Astrocyte of the cerebellum (primary cell): ENCODE data around the gene SPG7.
"Not testable (repeated sequence)": the region's sequence is repeated elsewhere in the genome, so short reads cannot be mapped to it uniquely, and the experiment has no call there.

Experiments used
- DNase-seq: peaks from one replicate; pipeline ENCODE4 v3.0.0-alpha.2; 2011; ENCODE audit warnings: low read depth
- H3K4me3 ChIP-seq: 2 replicates; pipeline ENCODE4 v1.5.1; 2011; ENCODE audit warnings: mild to moderate bottlenecking, low read depth, low read length, moderate library complexity
- in situ Hi-C: cut with HindIII; loops from 2 replicates; pipeline ENCODE4 v1.10.0; 2017; ENCODE audit warnings: low sequenced_read_pairs
- TF ChIP-seq, protein P1 (sequence below): IDR thresholded peaks from 2 replicates; pipeline ENCODE4 v1.5.1; 2012; ENCODE audit warnings: low read length, low read depth, moderate library complexity, mild to moderate bottlenecking; ENCODE audit errors: missing control alignments

SPG7 gene

DNA sequence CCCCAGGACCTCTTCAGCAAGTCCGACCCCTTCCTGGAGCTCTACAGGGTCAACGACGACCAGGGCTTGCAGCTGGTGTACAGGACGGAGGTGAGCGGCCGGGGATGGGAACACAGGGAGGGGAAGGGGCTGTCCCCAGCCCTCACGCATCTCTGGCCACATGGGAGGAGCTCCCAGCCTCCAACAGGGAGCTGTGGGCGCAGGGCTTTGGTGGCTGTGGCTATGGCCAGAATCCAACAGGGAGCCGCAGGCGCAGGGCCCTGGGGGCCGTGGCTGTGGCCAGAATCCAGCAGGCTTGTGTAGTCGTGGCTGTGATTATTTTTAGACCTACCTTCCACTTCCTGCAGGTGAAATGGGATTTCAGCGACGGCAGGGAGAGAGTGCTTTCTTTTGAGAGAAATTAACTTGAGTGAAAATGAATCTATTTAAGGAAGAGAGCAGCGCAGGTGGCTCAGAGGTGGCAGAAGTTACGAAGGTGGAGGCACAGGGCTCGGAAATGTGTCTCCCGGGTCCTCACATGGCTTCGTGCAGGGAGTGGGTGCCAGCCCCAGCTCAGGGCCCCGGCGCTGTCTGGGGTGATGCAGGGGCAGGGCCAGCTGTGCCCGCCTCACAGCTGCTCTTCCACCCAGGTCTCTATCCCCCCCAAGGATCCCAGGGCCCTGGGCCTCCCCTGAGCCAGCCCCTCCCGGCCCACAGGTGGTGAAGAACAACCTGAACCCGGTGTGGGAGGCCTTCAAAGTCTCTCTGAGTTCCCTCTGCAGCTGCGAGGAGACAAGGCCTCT is 76.8 kb downstream of the SPG7 start:
- in situ Hi-C loops: no loop called here
- TF ChIP-seq, protein P1, sequence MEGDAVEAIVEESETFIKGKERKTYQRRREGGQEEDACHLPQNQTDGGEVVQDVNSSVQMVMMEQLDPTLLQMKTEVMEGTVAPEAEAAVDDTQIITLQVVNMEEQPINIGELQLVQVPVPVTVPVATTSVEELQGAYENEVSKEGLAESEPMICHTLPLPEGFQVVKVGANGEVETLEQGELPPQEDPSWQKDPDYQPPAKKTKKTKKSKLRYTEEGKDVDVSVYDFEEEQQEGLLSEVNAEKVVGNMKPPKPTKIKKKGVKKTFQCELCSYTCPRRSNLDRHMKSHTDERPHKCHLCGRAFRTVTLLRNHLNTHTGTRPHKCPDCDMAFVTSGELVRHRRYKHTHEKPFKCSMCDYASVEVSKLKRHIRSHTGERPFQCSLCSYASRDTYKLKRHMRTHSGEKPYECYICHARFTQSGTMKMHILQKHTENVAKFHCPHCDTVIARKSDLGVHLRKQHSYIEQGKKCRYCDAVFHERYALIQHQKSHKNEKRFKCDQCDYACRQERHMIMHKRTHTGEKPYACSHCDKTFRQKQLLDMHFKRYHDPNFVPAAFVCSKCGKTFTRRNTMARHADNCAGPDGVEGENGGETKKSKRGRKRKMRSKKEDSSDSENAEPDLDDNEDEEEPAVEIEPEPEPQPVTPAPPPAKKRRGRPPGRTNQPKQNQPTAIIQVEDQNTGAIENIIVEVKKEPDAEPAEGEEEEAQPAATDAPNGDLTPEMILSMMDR: no peak
- H3K4me3 ChIP-seq: no peak overlapping the region
- no peak for DNase-seq

DNA sequence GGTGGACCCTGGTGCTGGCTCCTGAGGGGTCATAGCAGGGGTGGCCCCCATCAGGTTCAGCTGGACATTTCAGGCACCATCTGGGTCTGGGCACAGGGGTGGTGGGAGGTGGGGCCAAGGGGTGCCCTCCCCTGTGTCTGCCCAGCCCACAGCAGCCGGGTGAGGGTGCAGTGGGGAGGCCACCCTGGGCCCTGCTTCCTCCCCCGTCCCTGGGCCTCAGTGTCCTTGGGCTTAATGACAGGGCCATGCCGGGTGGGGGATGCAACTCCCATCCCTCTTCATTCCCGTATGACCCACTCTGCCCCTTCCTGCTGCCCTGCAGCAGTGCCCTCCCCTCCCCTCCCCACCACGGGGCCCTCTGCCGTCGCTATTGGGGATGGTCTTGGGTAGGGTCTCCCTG is 78.0 kb downstream of the SPG7 start:
- H3K4me3 ChIP-seq: no peak overlapping the region
- in situ Hi-C loops: no loop called here
- no peak for DNase-seq

DNA sequence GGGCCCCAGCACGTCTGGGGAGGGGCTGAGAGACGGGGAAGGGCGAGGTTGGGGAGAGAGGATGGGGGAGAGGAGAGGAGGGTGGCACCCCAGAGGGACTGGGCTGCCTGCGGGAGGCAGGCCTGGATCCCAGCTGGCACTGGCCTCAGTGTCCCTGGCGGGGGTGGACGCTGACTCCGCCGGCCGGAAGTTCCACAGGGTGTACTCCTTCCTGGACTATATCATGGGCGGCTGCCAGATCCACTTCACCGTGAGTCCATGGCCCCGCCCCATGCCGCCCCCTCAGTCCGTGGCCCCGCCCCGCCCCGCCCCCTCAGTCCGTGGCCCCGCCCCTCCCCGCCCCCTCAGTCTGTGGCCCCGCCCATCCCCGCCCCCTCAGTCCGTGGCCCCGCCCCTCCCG is 78.7 kb downstream of the SPG7 start:
- TF ChIP-seq, protein P1: no peak
- no peak overlapping the region for H3K4me3 ChIP-seq
- in situ Hi-C loops: no loop called here
- DNase-seq: no peak

More for the DNA sequence above, 78.0 kb downstream of the SPG7 start:
- TF ChIP-seq, protein P1: no peak

DNA sequence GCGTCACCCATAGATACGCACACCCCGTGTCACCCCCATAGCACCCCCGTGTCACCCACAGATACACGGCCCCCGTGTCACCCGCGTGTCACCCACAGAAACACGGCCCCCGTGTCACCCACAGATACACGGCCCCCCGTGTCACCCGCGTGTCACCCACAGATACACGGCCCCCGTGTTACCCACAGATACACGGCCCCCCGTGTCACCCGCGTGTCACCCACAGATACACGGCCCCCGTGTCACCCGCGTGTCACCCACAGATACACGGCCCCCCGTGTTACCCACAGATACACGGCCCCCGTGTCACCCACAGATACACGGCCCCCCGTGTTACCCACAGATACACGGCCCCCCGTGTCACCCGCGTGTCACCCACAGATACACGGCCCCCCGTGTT is 79.5 kb downstream of the SPG7 start:
- DNase-seq, H3K4me3 ChIP-seq, in situ Hi-C loops: not testable (repeated sequence)

- H3K4me3 ChIP-seq: no peak overlapping the region
- in situ Hi-C loops: no loop called here
- TF ChIP-seq, protein P1: no peak
- no peak for DNase-seq
These were observed 80.4 kb downstream of the SPG7 start for GRCh38 chr16:89588413-89589109.

DNA sequence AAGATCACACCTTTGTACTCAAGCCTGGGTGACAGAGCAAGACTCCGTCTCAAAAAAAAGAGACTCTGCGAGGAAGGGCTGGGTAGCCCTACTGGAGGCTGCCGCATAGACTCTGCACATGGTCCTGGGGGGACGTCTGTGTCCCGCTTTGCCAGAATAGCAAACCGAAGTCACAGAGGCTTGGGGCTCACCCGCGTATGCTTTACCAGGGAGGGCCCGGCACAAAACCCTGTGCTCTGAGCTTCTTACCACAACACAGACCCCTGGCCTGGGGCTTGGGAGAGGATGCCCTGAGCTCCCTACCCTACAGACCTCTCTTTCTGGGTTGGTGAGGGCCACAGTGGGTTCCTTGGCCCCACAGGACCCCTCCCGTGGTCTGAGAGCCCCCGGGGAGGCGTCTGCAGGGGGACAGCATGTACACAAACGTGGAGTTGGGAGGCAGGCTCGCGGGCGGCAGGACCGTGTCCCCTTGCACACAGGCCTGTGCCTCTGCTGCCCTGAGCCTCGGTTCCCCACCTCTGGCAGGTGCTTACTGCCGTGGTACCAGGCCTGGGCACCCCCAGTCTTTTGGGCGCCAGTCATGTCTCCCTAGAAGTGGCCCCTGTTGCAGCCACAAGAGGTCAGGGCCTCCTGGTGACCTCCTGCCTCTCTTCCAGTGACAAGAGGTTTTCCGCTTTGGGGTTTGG is 81.2 kb downstream of the SPG7 start:
- H3K4me3 ChIP-seq: no peak overlapping the region
- DNase-seq: no peak
- TF ChIP-seq, protein P1: no peak
- in situ Hi-C loops: no loop called here
